Measurements from ENCODE around the gene LRSAM1. TPM values are rescaled to one million over a fixed set of nuclear protein-coding genes. Genes with fewer than 3 reads are reported as not detected.
A peak's percentile ranks its signal among the peaks of the same experiment; 100 is the strongest.

Gene LRSAM1
- total RNA-seq, 1 donor from 2014 or later: 6.7 TPM

DNA sequence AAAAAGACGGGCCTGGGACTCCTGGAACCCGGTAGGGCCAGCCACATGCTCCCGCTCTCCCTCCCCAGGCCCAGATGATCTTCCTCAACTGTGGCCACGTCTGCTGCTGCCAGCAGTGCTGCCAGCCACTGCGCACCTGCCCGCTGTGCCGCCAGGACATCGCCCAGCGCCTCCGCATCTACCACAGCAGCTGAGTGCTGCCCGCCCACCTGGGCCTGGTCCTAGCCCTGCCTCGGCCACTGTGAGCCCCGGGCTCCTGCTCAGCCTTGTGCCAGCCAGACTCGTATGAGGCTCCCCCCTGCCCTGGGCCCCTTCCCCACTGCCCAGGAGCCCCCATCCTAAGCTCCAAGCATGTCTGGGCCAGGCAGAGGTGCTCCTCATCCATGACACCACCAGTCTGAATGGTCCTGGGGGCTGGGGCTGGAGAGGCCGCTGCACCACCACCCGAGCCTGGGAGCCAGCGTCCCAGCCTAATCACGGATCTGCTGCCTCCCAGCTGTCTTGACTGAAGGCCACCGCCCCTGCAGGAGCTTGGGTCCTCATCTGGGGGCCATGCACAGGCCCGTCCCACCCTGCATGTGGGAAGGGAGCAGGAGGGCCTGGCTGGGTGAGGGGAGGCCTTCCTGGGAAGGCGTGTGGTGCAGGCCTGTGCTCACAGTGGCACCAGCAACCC, 51.5 kb downstream of the LRSAM1 start:
- Histone ChIP-seq H3K4me1 (peaks cover 9% of the 10 kb centered on the region), H3K36me3 (no peaks in the 10 kb centered on the region), H3K27ac (no peak overlapping the region), H3F3A (ENCODE audit: low read depth) (no peaks in the 10 kb centered on the region), H3K9ac (no peak overlapping the region), H3K4me3 (no peak overlapping the region), H3K9me3 (ENCODE audit: low read depth) (no peaks in the 10 kb centered on the region), H3K27me3 (no peaks in the 10 kb centered on the region), H4K20me1 (ENCODE audit: low read depth) (no peaks in the 10 kb centered on the region), H3K79me2 (ENCODE audit: low read depth) (no peaks in the 10 kb centered on the region), H2AFZ (replicated peaks) (no peak overlapping the region), H3K4me2 (no peak overlapping the region)
- H3K4me3 Mint-ChIP-seq: no peak overlapping the region
- no peak overlapping the region for H3K27ac Mint-ChIP-seq
- H3K36me3 Mint-ChIP-seq: peaks cover 3% of the 10 kb centered on the region
- no peaks in the 10 kb centered on the region for H3K9me3 Mint-ChIP-seq
- no peak for DNase-seq (ENCODE audit: low spot score)
- H3K27me3 Mint-ChIP-seq (ENCODE audit: insufficient read depth, low read depth): no peaks in the 10 kb centered on the region
- TF ChIP-seq EZH2 (IDR thresholded peaks at IDR 0.05): no peak
- no peak for TF ChIP-seq EZH2phosphoT487 (IDR thresholded peaks at IDR 0.05)
- H3K4me1 Mint-ChIP-seq: peaks cover 8% of the 10 kb centered on the region

DNA sequence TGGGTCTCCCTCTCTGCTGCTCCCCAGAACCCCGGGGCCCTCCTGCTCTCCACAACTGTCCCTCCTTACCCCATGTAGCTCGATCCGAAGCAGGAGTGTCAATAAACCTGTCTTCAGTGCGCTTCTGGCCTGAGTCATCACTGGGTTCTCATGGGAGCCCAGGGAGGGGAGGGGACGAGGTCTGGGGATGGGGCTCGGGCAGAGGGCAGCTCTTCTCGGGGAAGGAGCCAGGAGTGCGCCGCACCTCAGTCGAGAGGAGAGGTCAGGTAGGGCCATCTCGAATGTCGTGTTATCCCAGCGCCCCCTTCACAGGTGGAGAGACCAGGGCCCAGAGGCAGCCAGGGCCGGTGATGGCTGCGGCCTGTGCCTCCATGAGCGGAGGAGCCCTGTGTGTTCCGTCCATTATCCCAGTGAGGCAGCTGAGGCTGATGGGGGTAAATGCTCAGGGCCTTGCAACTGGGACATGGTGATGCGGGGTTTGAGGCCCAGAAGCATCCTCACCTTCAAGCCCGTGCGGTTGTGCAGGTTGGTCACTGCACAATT, 52.1 kb downstream of the LRSAM1 start:
- H3K9me3 ChIP-seq (ENCODE audit: low read depth): no peaks in the 10 kb centered on the region
- H3K9me3 Mint-ChIP-seq: no peaks in the 10 kb centered on the region
- peaks cover 8% of the 10 kb centered on the region for H3K4me1 Mint-ChIP-seq
- no peak for TF ChIP-seq EZH2 (IDR thresholded peaks at IDR 0.05)
- no peak for TF ChIP-seq EZH2phosphoT487 (IDR thresholded peaks at IDR 0.05)
- TF ChIP-seq, protein P1, sequence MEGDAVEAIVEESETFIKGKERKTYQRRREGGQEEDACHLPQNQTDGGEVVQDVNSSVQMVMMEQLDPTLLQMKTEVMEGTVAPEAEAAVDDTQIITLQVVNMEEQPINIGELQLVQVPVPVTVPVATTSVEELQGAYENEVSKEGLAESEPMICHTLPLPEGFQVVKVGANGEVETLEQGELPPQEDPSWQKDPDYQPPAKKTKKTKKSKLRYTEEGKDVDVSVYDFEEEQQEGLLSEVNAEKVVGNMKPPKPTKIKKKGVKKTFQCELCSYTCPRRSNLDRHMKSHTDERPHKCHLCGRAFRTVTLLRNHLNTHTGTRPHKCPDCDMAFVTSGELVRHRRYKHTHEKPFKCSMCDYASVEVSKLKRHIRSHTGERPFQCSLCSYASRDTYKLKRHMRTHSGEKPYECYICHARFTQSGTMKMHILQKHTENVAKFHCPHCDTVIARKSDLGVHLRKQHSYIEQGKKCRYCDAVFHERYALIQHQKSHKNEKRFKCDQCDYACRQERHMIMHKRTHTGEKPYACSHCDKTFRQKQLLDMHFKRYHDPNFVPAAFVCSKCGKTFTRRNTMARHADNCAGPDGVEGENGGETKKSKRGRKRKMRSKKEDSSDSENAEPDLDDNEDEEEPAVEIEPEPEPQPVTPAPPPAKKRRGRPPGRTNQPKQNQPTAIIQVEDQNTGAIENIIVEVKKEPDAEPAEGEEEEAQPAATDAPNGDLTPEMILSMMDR (IDR thresholded peaks at IDR 0.05): no peak
- H3K4me1 ChIP-seq: peaks cover 9% of the 10 kb centered on the region
- DNase-seq (ENCODE audit: low spot score): no peak
- no peaks in the 10 kb centered on the region for H3K36me3 ChIP-seq
- H2AFZ ChIP-seq (replicated peaks): no peak overlapping the region
- H3K4me3 Mint-ChIP-seq: no peak overlapping the region
- no peak overlapping the region for H3K4me3 ChIP-seq
- no peaks in the 10 kb centered on the region for H3K27me3 ChIP-seq
- H3F3A ChIP-seq (ENCODE audit: low read depth): no peaks in the 10 kb centered on the region
- H3K27ac ChIP-seq: no peak overlapping the region
- no peak overlapping the region for H3K4me2 ChIP-seq
- H3K79me2 ChIP-seq (ENCODE audit: low read depth): no peaks in the 10 kb centered on the region
- peaks cover 3% of the 10 kb centered on the region for H3K36me3 Mint-ChIP-seq
- no peaks in the 10 kb centered on the region for H4K20me1 ChIP-seq (ENCODE audit: low read depth)
- H3K9ac ChIP-seq: no peak overlapping the region
- no peak overlapping the region for H3K27ac Mint-ChIP-seq
- no peaks in the 10 kb centered on the region for H3K27me3 Mint-ChIP-seq (ENCODE audit: insufficient read depth, low read depth)

DNA sequence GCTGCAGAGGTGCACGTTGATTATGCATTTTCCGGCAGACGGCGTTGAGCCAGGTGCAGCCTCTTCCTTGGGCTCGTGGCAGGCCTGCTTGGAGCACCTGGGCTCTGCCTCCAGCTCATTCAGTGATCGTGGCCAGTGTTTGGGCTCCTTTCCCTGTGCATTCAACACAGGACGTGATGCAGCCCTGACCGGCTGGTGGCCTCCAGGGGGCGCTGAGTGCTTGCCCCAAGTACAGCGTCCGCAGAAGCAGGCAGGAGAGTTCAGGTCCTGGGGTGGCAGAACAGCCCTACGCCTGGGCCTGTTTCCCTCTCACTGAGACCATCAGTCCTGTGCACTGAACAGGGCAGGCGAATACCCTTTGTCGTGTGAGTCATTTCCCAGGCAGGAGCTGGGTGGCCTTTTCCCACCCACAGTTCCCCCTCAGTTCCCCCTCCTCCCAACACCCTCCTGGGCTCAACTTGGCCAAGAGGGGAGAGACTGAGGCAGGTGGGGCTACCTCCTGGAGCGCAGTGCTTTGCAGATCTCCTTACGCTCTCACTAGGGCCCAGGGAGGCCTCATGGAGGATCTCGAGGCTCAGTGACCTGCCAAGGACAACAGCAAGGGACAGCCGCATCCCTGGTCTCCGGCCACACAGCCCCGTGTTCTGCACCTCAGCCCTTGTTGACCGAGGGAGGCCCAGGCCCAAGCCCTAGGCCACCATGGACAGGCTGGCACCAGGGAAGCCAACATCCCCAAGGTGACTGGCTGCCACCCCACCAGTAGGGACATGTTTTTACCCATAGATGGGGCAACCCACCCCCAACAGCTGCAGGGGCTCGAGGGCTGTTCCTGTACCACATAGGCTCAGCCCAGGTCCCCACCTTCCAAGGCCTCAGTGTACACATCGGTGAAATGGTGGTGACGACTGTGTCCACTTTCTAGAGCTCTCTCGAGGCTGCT, 52.9 kb downstream of the LRSAM1 start:
- H3K36me3 Mint-ChIP-seq: peaks cover 3% of the 10 kb centered on the region
- H3F3A ChIP-seq (ENCODE audit: low read depth): no peaks in the 10 kb centered on the region
- H3K27ac ChIP-seq: no peak overlapping the region
- no peaks in the 10 kb centered on the region for H3K9me3 ChIP-seq (ENCODE audit: low read depth)
- H3K36me3 ChIP-seq: no peaks in the 10 kb centered on the region
- no peaks in the 10 kb centered on the region for H4K20me1 ChIP-seq (ENCODE audit: low read depth)
- no peak for TF ChIP-seq EZH2 (IDR thresholded peaks at IDR 0.05)
- TF ChIP-seq, protein P1 (IDR thresholded peaks at IDR 0.05): peak; percentile 85
- H3K4me2 ChIP-seq: no peak overlapping the region
- no peak overlapping the region for H3K4me3 ChIP-seq
- no peak overlapping the region for H3K27ac Mint-ChIP-seq
- H2AFZ ChIP-seq (replicated peaks): no peak overlapping the region
- H3K4me3 Mint-ChIP-seq: no peak overlapping the region
- H3K27me3 ChIP-seq: no peaks in the 10 kb centered on the region
- peak; percentile 89 for DNase-seq (ENCODE audit: low spot score)
- no peaks in the 10 kb centered on the region for H3K9me3 Mint-ChIP-seq
- H3K27me3 Mint-ChIP-seq (ENCODE audit: insufficient read depth, low read depth): no peaks in the 10 kb centered on the region
- no peak overlapping the region for H3K9ac ChIP-seq
- H3K4me1 Mint-ChIP-seq: peaks cover 8% of the 10 kb centered on the region
- H3K4me1 ChIP-seq: peaks cover 9% of the 10 kb centered on the region
- H3K79me2 ChIP-seq (ENCODE audit: low read depth): no peaks in the 10 kb centered on the region
